ENCODE measurements around the gene DIP2B. TPM values are rescaled to one million over a fixed set of nuclear protein-coding genes. Genes with fewer than 3 reads are reported as not detected.

DIP2B gene
- total RNA-seq, 2 experiments from 2014 or later, result 29.5 to 30.0 TPM

DNA sequence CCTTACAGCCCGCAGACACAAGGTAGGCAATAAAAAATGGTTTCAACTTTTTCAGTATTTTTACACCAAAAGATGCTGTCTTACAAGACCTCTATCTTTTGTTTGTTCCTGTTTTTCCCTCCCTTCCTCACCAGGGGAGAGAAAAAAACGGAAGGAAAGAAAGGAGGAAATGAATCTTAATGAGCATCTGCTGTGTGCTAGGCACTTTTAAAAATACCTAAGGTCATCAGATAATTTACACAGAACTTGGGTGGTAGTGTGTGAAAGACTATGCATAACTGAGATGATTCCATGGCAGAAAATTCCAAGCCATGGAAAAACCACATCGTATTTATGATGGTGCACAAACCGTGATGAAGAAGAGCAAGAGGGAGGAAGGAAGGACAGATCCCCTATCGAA lies 121.2 kb downstream of the DIP2B start:
- ATAC-seq (ENCODE audit: poor library complexity) (no peak), DNase-seq (no peak)
- H3K4me3 Mint-ChIP-seq, result no peak overlapping the region
- peaks cover 25% of the 10 kb centered on the region for H3K4me1 ChIP-seq (ENCODE audit: insufficient read depth, low read length)
- CTCF ChIA-PET, result interaction anchor here (1.2 to 1.5 kb wide), 2 partner anchors 62 to 121 kb away, joined by 3 read pairs; partner anchors contain the start of gene DIP2B
- TF ChIP-seq CTCF (IDR thresholded peaks at IDR 0.05), result no peak
- peaks cover 51% of the 10 kb centered on the region for H3K4me1 Mint-ChIP-seq (ENCODE audit: low read depth)
- H3K36me3 ChIP-seq (ENCODE audit: insufficient read depth, low read length), result peaks cover 32% of the 10 kb centered on the region
- H3K27me3 ChIP-seq (ENCODE audit: control insufficient read depth in 1 of 2, insufficient read depth in 2 of 2, low read length in 2 of 2), result no peaks in the 10 kb centered on the region
- no peaks in the 10 kb centered on the region for H3K9me3 ChIP-seq (ENCODE audit: control insufficient read depth in 1 of 2, insufficient read depth in 1 of 2, low read length in 2 of 2)
- H3K27ac ChIP-seq (ENCODE audit: low read depth in 1 of 2, low read length in 2 of 2), result no peak overlapping the region
- H3K36me3 Mint-ChIP-seq (ENCODE audit: low read depth), result peaks cover 37% of the 10 kb centered on the region
- H3K27me3 Mint-ChIP-seq, result no peaks in the 10 kb centered on the region
- H3K27ac Mint-ChIP-seq, result no peak overlapping the region
- POLR2A ChIA-PET, result no interaction called here
- H3K4me3 ChIP-seq (ENCODE audit: low read length), result no peak overlapping the region
- intact Hi-C loops (cut with DNase I, micrococcal nuclease), result no loop called here
- H3K9me3 Mint-ChIP-seq, result no peaks in the 10 kb centered on the region

DNA sequence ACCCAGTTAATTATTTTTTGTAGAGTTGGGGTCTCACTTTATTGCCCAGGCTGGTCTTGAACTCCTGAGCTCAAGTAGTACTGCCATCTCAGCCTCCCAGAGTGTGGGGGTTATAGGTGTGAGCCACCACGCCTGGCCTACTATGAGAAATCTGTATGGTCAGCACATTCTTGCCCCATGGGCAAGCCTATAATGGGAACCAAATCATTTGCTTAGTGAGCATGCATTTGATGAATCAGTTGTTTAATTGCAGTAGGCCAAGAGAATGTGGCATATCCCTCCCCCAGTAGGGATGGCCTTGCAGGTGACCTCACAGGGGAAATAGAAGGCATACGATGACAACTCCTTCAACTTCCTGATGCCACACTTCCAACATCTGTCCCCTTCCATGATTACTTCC lies 122.7 kb downstream of the DIP2B start:
- no peaks in the 10 kb centered on the region for H3K27me3 Mint-ChIP-seq
- H3K4me1 Mint-ChIP-seq (ENCODE audit: low read depth), result peaks cover 39% of the 10 kb centered on the region
- no peaks in the 10 kb centered on the region for H3K9me3 ChIP-seq (ENCODE audit: control insufficient read depth in 1 of 2, insufficient read depth in 1 of 2, low read length in 2 of 2)
- TF ChIP-seq CTCF (IDR thresholded peaks at IDR 0.05), result no peak
- POLR2A ChIA-PET, result no interaction called here
- no peak overlapping the region for H3K4me3 ChIP-seq (ENCODE audit: low read length)
- peaks cover 43% of the 10 kb centered on the region for H3K36me3 Mint-ChIP-seq (ENCODE audit: low read depth)
- H3K4me1 ChIP-seq (ENCODE audit: insufficient read depth, low read length), result peaks cover 16% of the 10 kb centered on the region
- peaks cover 37% of the 10 kb centered on the region for H3K36me3 ChIP-seq (ENCODE audit: insufficient read depth, low read length)
- H3K27ac Mint-ChIP-seq, result peak overlapping the region; percentile 49
- no peaks in the 10 kb centered on the region for H3K27me3 ChIP-seq (ENCODE audit: control insufficient read depth in 1 of 2, insufficient read depth in 2 of 2, low read length in 2 of 2)
- H3K4me3 Mint-ChIP-seq, result no peak overlapping the region
- DNase-seq, result no peak
- CTCF ChIA-PET, result interaction anchor here (1.2 kb wide), 1 partner anchor 63 kb away, joined by 3 read pairs; no protein-coding TSS in a partner anchor
- H3K9me3 Mint-ChIP-seq, result no peaks in the 10 kb centered on the region
- no peak overlapping the region for H3K27ac ChIP-seq (ENCODE audit: low read depth in 1 of 2, low read length in 2 of 2)
- no peak for ATAC-seq (ENCODE audit: poor library complexity)
- intact Hi-C loops (cut with DNase I, micrococcal nuclease), result no loop called here

DNA sequence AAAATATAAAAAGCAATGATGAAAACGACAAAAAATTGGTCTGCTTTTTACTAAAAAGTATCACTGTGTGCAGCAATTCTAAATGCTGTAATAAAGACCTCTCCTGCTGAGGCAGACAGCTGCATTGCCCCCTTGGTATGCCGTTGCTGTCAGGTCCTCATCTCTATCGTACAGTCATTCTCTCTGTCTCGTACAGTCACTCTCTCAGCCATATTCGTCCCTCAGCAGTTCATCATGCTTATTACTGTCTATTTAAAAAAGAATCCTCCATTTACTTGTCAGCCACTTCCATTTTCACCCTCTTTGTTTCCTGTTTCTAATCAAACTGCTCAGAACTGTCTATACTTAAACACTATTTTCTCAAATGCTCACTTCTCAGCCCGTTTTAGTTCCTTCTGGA lies 123.6 kb downstream of the DIP2B start:
- POLR2A ChIA-PET, result no interaction called here
- peaks cover 49% of the 10 kb centered on the region for H3K36me3 Mint-ChIP-seq (ENCODE audit: low read depth)
- CTCF ChIA-PET, result interaction anchor here (1.7 kb wide), 1 partner anchor 10 kb away, joined by 4 read pairs; no protein-coding TSS in a partner anchor
- no peaks in the 10 kb centered on the region for H3K27me3 ChIP-seq (ENCODE audit: control insufficient read depth in 1 of 2, insufficient read depth in 2 of 2, low read length in 2 of 2)
- no peak for ATAC-seq (ENCODE audit: poor library complexity)
- H3K27me3 Mint-ChIP-seq, result no peaks in the 10 kb centered on the region
- H3K4me1 ChIP-seq (ENCODE audit: insufficient read depth, low read length), result peaks cover 16% of the 10 kb centered on the region
- H3K9me3 ChIP-seq (ENCODE audit: control insufficient read depth in 1 of 2, insufficient read depth in 1 of 2, low read length in 2 of 2), result no peaks in the 10 kb centered on the region
- no peak overlapping the region for H3K27ac ChIP-seq (ENCODE audit: low read depth in 1 of 2, low read length in 2 of 2)
- no peaks in the 10 kb centered on the region for H3K9me3 Mint-ChIP-seq
- H3K4me1 Mint-ChIP-seq (ENCODE audit: low read depth), result peaks cover 36% of the 10 kb centered on the region
- DNase-seq, result no peak
- TF ChIP-seq CTCF (IDR thresholded peaks at IDR 0.05), result no peak
- intact Hi-C loops (cut with DNase I, micrococcal nuclease), result no loop called here
- no peak overlapping the region for H3K4me3 Mint-ChIP-seq
- H3K27ac Mint-ChIP-seq, result no peak overlapping the region
- H3K36me3 ChIP-seq (ENCODE audit: insufficient read depth, low read length), result peaks cover 37% of the 10 kb centered on the region
- H3K4me3 ChIP-seq (ENCODE audit: low read length), result no peak overlapping the region

Measured in CD4-positive, alpha-beta T cell (primary cell).